Thoracic aorta (tissue), 2 donors: ENCODE results near the gene LPAR1. TPM values are rescaled to one million over a fixed set of nuclear protein-coding genes. Genes with fewer than 3 reads are reported as not detected.

ENCODE experiments used
- ATAC-seq: fragments of 150-250 bp; one replicate; pipeline ENCODE4 v1.8.0; 2017; ENCODE audit warnings: low read depth; ENCODE audit not compliant: insufficient number of reproducible peaks, low FRiP score
- DNase-seq: peaks from one replicate; pipeline ENCODE4 v3.0.0-alpha.2; 2020; ENCODE audit warnings: low spot score
- H3K27ac ChIP-seq, 2 donors: fragments of 200-600 bp; sonication (generic); 1 replicate in 1 of 2; 2 replicates in 1 of 2; pipeline ENCODE4 v1.5.1; 2016; ENCODE audit warnings: mild to moderate bottlenecking in 2 of 2, moderate library complexity in 2 of 2
- H3K27me3 ChIP-seq: fragments of 200-600 bp; sonication (generic); replicated peaks from 2 replicates; pipeline ENCODE4 v1.6.0; 2016; ENCODE audit warnings: mild to moderate bottlenecking; ENCODE audit not compliant: insufficient read depth
- H3K36me3 ChIP-seq: fragments of 200-600 bp; sonication (generic); one replicate; pipeline ENCODE4 v1.5.1; 2016
- H3K4me1 ChIP-seq, 2 donors: fragments of 200-600 bp; sonication (generic); 1 replicate in 1 of 2; 2 replicates in 1 of 2; pipeline versions ENCODE4 v1.5.1 to v1.6.0; 2016; ENCODE audit warnings: low read depth in 2 of 2, mild to moderate bottlenecking in 1 of 2; ENCODE audit not compliant: control insufficient read depth in 1 of 2
- H3K4me3 ChIP-seq: fragments of 200-600 bp; sonication (generic); 2 replicates; pipeline ENCODE4 v1.5.1; 2016; ENCODE audit warnings: mild to moderate bottlenecking
- H3K9me3 ChIP-seq: fragments of 200-600 bp; sonication (generic); 2 replicates; pipeline ENCODE4 v1.5.1; 2016
- CTCF ChIP-seq: fragments of 200-600 bp; sonication (generic); IDR thresholded peaks from one replicate; pipeline ENCODE4 v1.5.1; 2019; ENCODE audit warnings: antibody characterized with exemption
- total RNA-seq, 2 donors: library from RNA; depleted of rRNA; stranded (reverse); fragments of >200 nt; gene quantifications; one replicate each; pipeline versions ENCODE4 v1.1.0 to v1.2.3, GENCODE V29; 2016

Gene LPAR1
- total RNA-seq, 2 donors from 2014 or later = 85.1 to 94.0 TPM

GRCh38 chr9:110967196-110967595 is 71.1 kb downstream of the LPAR1 start:
- TF ChIP-seq CTCF = no peak
- ATAC-seq (no peak), DNase-seq (no peak)
- H3K27me3 ChIP-seq = no peaks in the 10 kb centered on the region
- H3K9me3 ChIP-seq = no peaks in the 10 kb centered on the region
- H3K4me1 ChIP-seq = peaks cover 0 to 11% of the 10 kb centered on the region in 2 donors
- peaks cover 6% of the 10 kb centered on the region for H3K36me3 ChIP-seq
- H3K27ac ChIP-seq = no peak overlapping the region
- no peak overlapping the region for H3K4me3 ChIP-seq

DNA sequence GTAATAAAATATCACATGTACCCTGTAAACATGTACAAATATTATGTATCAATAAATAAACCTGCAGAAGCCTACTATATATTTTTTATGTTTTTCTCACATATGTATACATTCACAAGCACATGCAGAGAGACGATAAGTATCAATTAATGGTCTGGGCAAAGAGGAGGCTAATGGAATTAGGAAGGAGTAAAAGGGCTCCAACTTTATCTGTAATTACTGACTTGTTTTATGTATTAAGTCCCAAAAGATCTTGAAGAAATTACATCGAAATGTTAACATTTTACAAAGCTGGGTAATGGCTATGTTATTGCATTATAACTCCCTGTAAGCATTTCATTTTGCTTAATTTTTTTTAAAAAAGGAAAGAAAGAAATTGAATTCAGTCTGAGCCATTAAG is 78.0 kb downstream of the LPAR1 start:
- Histone ChIP-seq H3K4me3 (no peak overlapping the region), H3K36me3 (peaks cover 10% of the 10 kb centered on the region), H3K27ac (no peak overlapping the region), H3K27me3 (no peaks in the 10 kb centered on the region), H3K4me1 (no peaks in the 10 kb centered on the region), H3K9me3 (peaks cover 11% of the 10 kb centered on the region)
- ATAC-seq (no peak), DNase-seq (no peak)
- no peak for TF ChIP-seq CTCF

GRCh38 chr9:110958847-110959246 is 79.4 kb downstream of the LPAR1 start:
- H3K36me3 ChIP-seq = peaks cover 10% of the 10 kb centered on the region
- ATAC-seq = no peak
- no peaks in the 10 kb centered on the region for H3K27me3 ChIP-seq
- H3K27ac ChIP-seq = no peak overlapping the region
- H3K4me3 ChIP-seq = no peak overlapping the region
- DNase-seq = no peak
- H3K4me1 ChIP-seq = no peaks in the 10 kb centered on the region
- no peak for TF ChIP-seq CTCF
- peaks cover 11% of the 10 kb centered on the region for H3K9me3 ChIP-seq

DNA sequence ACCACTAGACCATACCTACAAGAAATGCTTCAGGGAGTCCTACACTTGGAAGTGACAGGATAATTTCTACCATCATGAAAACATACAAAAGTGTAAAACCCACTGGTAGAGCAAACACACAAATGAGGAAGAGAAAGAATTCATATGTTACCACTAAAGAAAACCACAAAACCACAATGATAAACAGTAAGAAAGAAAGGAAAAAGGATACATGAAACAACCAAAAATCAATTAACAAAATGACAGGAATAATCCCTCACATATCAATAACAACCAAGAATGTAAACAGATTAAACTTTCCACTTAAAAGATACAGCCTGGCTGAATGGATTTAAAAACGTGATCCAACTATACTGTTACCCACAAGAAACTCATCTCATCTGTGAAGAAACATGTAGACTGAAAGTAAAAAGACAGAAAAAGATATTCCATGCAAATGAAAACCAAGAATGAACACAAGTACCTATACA is 83.4 kb downstream of the LPAR1 start:
- Histone ChIP-seq H3K4me1 (peaks cover 16 to 29% of the 10 kb centered on the region in 2 donors), H3K27ac (no peak overlapping the region), H3K9me3 (peaks cover 11% of the 10 kb centered on the region), H3K36me3 (peaks cover 4% of the 10 kb centered on the region), H3K27me3 (no peaks in the 10 kb centered on the region), H3K4me3 (no peak overlapping the region)
- ATAC-seq = no peak
- no peak for TF ChIP-seq CTCF
- no peak for DNase-seq

- Histone ChIP-seq H3K4me3 (no peak overlapping the region), H3K4me1 (peaks cover 27 to 33% of the 10 kb centered on the region in 2 donors), H3K36me3 (no peaks in the 10 kb centered on the region), H3K27me3 (no peaks in the 10 kb centered on the region), H3K9me3 (peaks cover 2% of the 10 kb centered on the region), H3K27ac (peak overlapping the region in 1 of 2 donors; percentile 12)
- ATAC-seq = no peak
- TF ChIP-seq CTCF = no peak
- DNase-seq = no peak
Measured at GRCh38 chr9:110952540-110952859, 85.8 kb downstream of the LPAR1 start.
